8988T (cell line): Measurements from ENCODE around the gene DPM1.

Experiments used
- DNase-seq: peaks from one replicate; pipeline ENCODE4 v3.0.0; 2011

Gene DPM1

DNA sequence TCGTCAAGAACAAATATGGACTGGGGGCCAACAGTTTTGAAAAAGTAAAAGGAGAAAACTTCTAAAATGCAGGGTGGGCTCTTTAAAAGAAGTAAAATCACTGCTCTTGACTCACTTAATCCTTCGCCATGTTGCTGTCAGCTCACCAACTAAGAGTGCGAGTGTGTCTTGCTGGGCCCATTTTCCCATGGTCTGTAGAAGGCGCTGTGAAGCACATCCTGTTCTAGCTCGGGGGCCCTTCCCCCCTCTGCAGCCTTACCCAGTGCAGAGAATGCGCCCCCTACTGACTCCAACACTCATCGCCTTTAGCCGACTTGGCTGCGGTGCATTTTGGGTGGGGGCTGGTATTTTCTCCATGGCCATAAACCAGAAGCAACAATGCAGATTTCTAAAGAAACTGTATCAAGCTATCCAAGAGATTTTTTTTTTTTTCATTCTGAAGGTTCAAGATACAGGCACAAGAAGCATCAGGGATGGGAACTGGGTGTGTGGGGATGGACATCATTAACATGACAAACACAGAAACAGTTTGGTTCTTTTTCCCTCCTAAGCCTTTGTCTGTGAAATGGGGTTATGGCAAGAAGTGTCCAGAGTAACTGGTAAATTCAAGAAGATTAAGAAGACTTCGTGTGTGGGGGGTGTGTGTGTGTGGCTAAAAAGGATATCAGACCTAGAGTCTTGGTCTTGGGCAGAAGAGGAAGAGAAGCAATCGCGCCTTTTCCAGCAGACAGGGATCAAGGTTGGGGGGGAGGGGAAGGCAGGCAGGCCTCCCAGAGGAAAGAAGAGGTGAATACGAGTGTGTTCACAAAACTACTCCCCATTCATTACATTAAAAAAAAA is 28.8 kb downstream of the DPM1 start:
- DNase-seq: peak; percentile 50

DNA sequence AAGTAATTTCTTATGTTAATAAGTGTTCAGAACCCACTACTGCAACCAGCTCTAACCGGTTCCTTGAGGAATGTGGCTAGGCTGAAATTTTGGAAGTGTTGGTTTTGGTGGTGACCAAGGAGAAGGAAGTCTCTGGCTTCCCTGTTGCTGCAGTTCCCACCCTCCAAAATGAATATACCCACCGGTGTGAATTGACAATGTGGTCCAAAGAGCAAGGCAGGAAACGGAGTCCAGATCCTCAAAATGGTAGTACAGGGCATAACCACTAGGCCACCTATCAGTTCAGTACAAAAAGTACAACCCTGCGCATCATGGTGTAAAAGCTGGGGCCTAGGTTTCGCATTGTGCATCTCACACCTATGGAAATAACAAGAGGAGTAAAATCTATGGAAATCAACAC is 29.9 kb downstream of the DPM1 start:
- no peak for DNase-seq

DNA sequence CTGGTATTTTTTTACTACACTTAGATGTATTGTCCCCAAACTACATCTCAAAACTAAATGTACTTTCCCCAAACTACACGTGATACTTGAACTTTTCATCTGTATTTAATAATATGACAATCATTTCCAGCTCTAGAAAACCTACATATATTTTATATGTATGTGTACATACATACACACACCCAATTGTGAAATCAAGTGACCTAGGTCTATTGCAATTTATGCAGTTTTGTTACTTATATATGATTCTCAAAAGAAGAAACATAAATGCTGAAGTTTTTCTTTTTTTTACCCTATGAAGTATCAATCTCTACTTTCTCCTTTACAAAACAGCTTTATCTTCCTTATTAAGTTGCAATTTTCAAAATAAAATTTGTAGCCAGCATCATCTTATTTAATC is 31.8 kb downstream of the DPM1 start:
- no peak for DNase-seq

DNA sequence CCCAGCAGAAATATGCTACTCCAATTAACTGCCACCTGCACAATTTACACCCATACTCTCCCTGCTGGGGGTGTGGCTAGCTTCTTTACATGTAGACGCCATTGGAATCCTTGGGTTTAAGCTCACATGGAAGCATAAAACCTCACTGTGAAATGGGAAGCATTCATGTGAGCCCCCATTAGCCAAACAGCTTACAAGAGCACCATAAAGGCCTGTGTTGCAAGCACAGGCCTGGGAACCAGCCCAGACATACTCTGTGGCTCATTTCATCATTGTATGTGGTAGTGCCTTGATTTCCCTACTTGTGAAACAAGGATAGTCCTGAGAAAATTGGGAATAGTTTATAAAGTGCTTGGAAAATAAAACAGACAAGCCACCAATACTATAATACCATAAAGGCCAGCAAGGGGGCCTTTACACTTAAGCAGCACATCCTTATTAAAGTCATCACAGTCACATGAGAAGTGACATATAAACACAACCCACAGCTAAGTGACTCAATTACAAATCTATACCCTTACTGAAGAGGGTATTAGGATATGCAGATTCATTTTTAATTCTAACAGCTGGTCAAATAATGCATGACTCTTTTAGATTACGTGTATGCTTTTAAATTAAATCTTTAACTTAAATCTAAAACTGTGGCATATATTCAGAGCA is 33.9 kb downstream of the DPM1 start:
- no peak for DNase-seq

DNA sequence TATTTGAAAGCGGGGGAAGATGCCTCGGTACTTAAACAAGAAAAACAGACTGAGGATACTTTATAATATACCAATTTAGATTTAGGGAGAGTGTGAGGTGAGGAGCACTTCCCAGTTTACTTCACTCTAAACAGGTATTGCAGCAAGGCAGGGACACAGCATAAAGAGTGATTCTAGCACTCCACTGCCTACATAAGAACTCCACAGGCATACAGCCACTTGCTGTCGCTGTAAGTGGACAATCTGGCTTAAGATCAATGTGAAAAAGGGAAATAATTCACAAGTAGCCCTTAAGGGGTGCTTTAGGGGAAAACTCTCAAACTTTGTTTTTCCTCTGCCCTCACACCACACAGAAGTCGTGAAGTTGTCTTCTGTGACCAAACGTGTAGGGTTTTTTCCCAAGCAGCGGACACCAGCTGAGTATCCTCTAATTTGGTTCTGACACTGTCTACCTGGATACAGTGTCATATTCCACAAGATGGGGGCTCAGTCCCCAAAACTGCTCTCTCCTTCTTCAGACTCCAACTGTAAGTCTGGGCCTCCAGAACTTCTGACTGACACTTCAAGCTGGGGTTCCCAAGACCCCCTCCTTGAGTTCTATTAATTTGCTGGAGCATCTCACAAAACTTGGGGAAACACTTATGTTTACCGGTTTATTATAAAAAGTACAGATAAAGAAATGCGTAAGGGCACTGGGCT is 36.4 kb downstream of the DPM1 start:
- no peak for DNase-seq

DNA sequence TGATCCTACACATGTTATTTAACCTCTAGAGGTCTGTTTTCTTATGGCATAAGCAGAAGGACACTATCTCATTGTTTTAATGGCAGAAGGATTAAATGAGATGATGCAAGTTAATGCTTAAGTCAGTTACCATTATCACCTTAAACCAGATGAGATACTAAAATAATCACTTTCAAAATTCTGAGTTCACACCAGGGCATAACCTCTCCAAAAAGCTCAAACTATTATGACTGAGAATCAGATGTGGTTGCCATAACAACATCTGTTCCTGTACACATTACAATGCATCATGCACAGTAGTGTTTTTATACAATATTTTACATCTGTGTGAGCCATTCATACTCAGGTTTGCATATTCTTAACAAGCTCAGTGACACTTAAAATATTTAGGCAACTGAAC is 37.3 kb downstream of the DPM1 start:
- no peak for DNase-seq

DNA sequence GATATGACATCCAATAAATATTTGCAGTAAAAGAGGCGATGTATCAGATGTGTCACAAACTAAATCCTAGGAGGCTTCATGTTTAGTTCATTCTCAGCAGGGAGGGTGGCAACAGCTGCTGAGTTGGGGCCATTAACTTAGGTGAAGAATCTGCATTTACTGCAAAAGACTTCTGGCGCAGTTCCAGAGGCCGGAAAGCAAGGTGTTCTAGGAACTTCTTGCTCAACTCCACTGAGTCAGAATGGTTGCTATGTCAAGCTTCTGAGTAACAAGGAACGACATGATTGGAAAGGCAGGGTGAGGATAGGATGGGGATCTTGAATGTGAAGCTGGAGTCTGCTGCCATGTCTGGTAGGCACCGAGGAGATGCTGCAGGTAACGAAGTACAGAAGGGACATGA is 38.8 kb downstream of the DPM1 start:
- DNase-seq: no peak

DNA sequence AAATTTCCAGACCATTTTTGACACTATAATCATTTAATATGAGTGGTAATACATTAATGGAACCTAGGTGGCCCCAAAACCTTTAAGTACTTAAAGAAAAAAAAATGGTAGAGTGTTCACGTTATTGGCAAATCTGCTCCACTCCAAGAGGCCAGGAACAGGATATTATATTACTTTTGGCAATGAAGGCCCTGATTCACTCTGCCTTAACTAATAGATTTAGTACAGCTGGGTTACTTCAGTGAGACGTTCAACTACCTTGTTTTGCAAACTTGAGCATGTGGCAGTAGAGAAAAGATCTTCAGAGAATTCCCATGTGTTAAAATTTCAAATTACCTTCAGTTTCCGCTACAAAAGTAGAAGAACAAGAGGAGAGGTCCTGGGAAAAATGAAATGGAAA is 39.9 kb downstream of the DPM1 start:
- no peak for DNase-seq

DNA sequence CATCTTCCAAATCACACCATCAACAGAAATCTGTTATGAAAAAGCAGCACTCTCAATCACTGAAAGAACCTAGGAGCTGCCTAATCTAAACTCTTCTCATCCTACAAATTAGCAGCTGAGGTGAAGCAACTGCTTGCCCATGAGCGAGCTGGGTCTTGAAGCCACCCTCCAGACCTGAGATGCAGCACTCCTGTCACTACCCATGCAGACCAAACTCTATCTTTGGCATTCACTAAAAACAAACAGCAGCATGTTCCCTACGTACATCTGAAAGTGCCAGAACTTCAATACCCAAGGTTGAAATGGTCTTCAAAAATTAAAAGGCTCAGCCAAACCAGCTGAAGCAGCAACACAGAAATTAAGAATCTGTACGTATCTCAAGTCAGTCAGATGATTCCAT is 41.4 kb downstream of the DPM1 start:
- no peak for DNase-seq

DNA sequence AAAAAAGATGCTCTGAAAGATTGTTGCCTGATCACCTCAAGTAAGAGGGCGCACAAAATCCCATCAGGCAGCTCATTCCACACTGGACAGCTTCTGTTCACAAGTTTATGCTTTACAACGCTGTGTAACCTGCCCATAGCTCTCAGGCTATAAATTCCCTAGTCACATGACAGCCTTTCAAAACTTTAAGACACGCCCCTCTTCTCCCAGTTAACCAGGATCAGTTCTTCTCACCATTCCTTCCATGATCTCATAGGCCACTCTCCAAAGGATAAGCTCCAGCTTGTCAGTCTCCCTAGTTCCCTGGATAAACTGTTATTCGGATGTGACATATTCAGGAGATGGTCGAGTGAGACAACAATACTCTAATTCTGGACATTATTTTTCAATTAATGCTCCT is 42.1 kb downstream of the DPM1 start:
- DNase-seq: no peak

DNA sequence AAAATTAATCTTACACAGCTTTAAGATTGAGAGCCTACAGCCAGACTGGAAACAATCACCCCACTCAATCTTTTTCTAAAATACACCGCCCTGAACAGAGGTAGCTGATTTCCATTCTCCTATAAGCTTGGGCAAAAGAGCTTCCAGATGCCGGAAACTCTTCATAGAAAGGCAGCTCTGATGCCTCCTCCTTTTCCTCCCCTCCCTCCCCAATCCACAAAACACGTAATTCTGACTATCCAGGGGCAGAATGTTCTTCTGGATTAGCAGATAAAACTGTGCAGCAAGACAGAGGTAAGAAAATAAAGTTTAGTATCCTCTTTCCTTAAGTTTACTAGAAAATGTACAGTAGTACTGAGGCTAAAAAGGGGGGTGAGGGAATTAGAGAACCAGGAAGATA is 42.9 kb downstream of the DPM1 start:
- no peak for DNase-seq

DNA sequence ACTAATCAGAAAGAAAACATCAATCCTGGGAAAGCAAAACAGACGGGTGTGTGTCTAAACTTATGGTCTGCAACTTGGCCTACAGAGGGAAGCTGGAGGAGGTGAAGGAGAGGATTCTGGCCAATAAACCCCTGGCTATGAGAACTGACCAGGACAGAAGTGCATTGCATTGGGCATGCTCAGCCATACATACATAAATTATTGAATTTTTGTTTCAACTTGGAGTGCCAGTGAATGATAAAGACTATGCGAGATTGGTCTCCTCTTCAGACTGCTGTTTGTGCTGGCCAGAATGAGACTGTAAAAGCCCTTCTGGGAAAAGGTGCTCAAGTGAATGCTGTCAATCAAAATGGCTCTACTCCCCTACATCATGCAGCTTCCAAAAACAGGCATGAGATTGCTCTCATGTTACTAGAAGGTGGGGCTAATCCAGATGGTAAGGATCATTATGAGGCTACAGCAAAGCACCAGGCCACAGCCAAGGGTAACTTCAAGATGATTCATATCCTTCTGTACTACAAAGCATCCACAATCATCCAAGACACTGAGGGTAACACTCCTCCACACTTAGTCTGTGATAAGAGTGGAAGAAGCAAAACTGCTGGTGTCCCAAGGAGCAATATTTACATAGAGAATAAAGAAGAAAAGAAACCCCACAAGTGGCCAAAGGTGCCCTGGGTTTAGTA is 44.5 kb downstream of the DPM1 start:
- no peak for DNase-seq

DNA sequence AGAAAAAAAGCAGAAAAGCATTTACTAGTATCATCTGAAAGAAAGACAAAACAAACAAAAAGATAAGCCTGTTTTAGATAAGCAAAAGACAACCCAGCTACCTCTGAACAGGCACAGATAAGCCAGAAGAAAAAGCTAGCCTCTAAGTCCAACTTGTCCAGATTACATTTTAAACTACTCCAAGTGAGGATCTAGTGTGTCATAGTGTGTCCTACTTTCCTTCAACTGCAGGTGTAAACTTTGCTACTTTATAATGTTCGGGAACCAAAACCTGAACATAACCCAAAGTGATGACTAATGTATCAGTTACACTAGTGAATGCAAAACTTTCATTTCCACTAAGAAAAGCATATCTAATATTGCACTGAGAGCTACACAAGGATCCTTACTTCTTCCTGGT is 46.6 kb downstream of the DPM1 start:
- DNase-seq: no peak

DNA sequence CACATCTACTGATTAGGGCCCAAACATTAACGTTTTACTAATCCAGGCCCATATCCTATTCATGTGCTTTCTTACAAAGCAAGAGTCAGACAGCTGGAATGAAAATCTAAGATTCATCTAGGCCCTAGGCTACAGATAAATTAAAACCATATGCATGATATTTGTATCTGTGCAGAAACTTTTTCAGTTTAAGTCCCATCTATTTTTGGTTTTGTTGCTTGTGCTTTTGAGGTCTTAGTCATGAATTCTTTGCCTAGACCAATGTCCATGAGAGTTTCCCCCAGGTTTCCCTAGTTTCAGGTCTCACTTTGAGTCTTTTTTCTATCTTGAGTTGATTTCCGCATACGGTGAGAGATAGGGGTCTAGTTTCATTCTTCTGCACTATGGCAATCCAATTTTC is 47.3 kb downstream of the DPM1 start:
- no peak for DNase-seq

DNA sequence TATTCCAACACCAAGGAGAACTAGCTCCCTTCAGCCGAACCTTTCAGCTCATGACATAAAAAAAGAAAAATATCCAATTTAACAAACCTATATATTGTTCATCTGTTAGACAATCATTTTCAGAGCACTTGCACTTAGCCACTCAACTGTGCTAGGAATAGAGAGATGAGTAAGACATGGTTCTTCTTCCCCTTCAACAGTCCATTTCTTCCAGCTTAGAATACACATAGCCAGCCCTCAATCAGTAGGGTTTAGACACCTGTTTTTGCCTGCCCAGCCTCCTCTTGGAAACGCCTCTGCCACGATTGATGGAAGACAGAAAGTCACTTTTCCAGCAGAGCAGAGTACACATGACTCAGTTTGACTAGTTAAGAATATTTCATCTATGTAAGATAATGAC is 48.9 kb downstream of the DPM1 start:
- DNase-seq: no peak

DNA sequence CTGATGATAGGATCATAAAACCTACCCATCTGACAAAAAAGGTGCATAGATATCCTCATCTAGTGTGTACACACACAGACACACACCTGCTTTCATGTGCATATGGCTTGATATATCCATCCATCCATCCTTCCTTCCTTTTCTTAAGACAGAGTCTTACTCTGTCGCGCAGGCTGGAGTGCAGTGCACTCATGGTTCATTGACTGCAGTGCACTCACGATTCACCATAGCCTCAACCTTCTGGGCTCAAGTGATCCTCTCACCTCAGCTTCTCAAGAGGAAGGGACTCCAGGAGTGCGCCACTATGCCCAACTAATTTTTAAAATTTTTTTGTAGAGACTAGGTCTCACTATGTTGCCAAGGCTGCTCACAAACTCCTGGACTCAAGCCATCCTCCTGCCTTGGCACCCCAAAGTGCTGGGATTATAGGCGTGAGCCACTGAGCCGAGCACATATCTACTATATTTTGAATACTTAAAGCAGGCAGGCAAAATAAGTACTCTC is 54.2 kb downstream of the DPM1 start:
- no peak for DNase-seq

DNA sequence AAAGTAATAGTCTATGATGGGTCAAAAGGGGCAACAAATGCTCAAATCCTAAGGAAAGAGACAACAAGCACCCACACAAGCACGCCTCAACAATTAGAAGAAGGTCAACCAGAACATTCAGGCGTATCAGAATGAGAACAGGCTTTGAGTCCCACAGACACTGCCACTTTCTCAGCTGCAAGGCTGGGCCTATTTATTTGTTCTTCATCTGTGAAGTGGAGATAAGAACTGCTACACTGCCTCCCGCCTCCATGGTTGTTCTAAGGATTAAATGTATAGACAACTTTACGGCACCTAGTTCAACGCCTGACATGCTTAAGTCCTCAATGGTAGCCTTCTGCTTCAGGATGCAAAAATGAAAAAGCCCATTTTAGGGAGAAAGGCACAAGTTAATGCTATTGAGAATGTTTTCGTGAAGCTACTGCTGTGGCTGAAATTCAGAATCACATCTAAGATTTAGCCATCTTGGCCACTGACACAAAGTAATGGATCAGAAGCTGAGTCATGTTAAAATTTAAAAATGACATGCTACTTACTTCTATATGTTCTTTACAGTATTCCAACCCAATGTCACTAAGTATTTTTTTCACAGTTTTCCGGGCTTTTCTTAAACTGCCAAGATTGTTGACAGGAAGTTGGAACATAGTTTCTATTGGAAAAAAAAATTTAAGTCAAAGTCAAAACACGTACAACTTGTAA is 54.8 kb downstream of the DPM1 start:
- no peak for DNase-seq

DNA sequence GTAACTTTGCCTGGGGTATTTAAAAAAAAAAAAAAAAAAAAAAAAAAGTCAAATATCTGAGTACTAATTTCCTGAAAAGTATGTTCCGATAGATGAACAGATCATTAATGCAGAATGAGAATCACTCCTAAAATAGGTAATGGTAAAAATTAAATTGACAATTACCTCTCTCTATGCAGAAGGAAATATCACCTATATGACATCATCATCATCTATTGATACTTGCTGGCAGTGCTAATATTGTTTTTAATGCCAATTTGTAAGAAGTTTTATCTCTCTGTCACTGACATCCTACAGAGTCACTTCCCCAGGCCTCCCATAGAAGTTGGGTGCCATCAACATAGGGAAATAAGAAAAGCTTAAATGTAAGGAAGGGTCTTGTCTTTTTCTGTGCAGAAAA is 57.0 kb downstream of the DPM1 start:
- DNase-seq: no peak

DNA sequence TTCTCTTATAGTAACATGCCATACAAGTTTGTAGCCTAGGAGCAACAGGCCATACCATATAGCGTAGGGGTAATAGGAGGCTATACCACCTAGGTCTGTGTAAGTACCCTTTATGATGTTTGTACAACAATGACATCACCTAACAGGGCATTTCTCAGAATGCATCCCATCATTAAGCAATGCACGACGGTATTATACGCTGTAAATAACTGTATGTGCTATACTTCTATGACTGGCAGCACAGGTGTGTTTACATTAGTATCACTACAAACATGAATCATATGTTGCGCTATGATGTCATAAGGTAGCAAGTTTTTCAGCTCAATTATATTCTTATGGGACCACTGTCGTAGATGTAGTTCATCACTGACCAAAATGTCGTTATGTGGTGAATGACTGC is 58.1 kb downstream of the DPM1 start:
- DNase-seq: no peak

DNA sequence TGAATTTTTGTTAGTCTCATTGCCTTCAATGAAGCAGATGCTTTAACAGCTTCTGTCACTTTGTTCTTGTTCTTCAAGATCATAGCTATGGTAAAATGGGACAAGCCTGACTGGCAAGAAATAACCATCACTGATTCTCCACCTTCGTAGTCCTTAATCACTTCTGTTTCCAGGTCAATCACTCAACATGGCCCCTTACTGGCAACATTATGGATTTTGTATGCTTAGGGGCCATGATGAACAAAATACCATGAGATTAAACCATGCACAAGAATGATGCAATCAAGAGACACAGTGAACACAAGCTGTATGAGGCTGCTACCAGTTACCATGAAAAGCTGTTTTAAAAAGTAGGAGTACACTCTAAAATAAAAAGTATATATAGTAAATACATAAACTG is 59.9 kb downstream of the DPM1 start:
- no peak for DNase-seq

DNA sequence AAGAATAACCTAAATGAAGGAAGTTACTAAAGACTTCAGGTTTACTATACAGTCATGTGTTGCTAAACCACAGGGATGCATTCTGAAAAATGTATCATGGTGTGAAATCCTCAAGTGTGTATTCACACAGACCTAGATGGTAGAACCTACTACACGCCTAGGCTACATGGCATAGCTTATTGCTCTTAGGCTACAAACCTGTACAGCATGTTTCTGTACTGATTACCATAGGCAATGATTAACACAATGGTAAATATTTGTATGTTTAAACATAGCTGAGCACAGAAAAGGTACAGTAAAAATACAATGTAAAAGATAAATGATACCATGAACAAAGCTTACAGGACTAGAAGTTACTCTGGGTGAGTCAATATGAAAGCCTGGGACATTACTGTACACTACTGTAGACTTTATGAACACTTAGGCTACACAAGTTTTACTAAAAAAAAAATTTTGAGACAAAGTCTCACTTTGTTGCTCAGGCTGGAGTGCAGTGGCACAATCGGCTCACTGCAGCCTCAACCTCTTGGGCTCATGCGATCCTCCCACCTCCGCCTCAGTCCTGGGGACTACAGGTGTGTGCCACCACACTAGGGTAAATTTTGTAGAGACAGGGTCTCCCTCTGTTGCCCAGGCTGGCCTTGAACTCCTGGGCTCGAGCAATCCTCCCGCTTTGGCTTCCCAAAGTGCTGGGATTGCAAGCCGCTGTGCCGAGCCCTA is 63.1 kb downstream of the DPM1 start:
- no peak for DNase-seq

DNA sequence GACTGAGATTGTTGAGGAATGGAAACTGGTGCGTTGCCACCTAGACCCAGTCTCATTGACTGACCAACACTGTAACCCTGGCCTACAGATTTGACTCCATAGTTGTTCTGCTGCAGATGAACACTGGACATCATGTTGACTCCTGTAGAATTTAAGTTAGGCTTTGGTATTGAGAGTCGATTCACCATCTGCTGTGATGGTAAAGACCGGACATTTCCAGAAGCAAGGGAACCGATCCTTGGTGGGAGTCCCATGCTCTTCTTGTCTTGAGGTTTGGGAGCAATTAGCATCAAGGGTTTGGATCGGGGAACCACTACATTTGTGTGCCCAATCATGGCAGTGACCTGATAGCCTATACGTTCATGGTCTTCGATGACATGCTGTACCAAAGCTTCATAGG is 64.7 kb downstream of the DPM1 start:
- no peak for DNase-seq
